Fibroblast of gingiva (primary cell): ENCODE results near the gene FOXK2.
A peak's percentile ranks its signal among the peaks of the same experiment; 100 is the strongest.

Experiments
- DNase-seq: peaks from one replicate; pipeline ENCODE4 v3.0.0-alpha.2; 2011; ENCODE audit warnings: low read depth

Gene FOXK2

GRCh38 chr17:82590881-82591539 lies 71.5 kb downstream of the FOXK2 start:
- no peak for DNase-seq

- DNase-seq = no peak
Observed at GRCh38 chr17:82592289-82592766, 72.8 kb downstream of the FOXK2 start.

- peak; percentile 77 for DNase-seq
Observed at GRCh38 chr17:82592767-82593589, 73.4 kb downstream of the FOXK2 start.

GRCh38 chr17:82593590-82594087 lies 74.1 kb downstream of the FOXK2 start:
- no peak for DNase-seq

GRCh38 chr17:82594571-82594970 lies 75.0 kb downstream of the FOXK2 start:
- no peak for DNase-seq

GRCh38 chr17:82595893-82596292 lies 76.4 kb downstream of the FOXK2 start:
- DNase-seq = no peak

- DNase-seq = no peak
Observed at GRCh38 chr17:82596296-82596695, 76.8 kb downstream of the FOXK2 start.

GRCh38 chr17:82596837-82597672 lies 77.5 kb downstream of the FOXK2 start:
- no peak for DNase-seq

- peak; percentile 54 for DNase-seq
Observed at GRCh38 chr17:82598256-82599119, 79.0 kb downstream of the FOXK2 start.

GRCh38 chr17:82599674-82600661 lies 80.4 kb downstream of the FOXK2 start:
- no peak for DNase-seq

GRCh38 chr17:82600731-82601446 lies 81.4 kb downstream of the FOXK2 start:
- no peak for DNase-seq

- DNase-seq = no peak
Observed at GRCh38 chr17:82601447-82602000, 82.0 kb downstream of the FOXK2 start.

GRCh38 chr17:82602487-82602886 lies 83.0 kb downstream of the FOXK2 start:
- no peak for DNase-seq

- DNase-seq = no peak
Observed at GRCh38 chr17:82602986-82603710, 83.6 kb downstream of the FOXK2 start.

GRCh38 chr17:82603981-82604448 lies 84.5 kb downstream of the FOXK2 start:
- no peak for DNase-seq

- no peak for DNase-seq
Observed at GRCh38 chr17:82604532-82604931, 85.0 kb downstream of the FOXK2 start.

GRCh38 chr17:82605939-82606600 lies 86.5 kb downstream of the FOXK2 start:
- no peak for DNase-seq

GRCh38 chr17:82608816-82609215 lies 89.3 kb downstream of the FOXK2 start:
- DNase-seq = no peak
